Ramos (cell line): ENCODE data around the gene CBARP.

Source experiments
- in situ Hi-C: fragments of 300-500 bp; cut with MboI; formaldehyde crosslinking; loops from one replicate; pipeline ENCODE4 v1.14.3; 2022; ENCODE audit warnings: low sequenced_read_pairs; ENCODE audit not compliant: unreplicated experiment

CBARP gene

GRCh38 chr19:1266129-1266915 is 28.5 kb upstream of the CBARP start:
- in situ Hi-C loops = no loop called here

- in situ Hi-C loops = no loop called here
These were observed 27.9 kb upstream of the CBARP start for GRCh38 chr19:1265615-1266128.

GRCh38 chr19:1264801-1265614 is 27.2 kb upstream of the CBARP start:
- in situ Hi-C loops = no loop called here

- in situ Hi-C loops = no loop called here
These were observed 25.4 kb upstream of the CBARP start for GRCh38 chr19:1263188-1263587.

GRCh38 chr19:1262623-1263123 is 24.9 kb upstream of the CBARP start:
- in situ Hi-C loops = no loop called here

- in situ Hi-C loops = no loop called here
These were observed 24.2 kb upstream of the CBARP start for GRCh38 chr19:1261798-1262622.

- in situ Hi-C loops = no loop called here
These were observed 23.7 kb upstream of the CBARP start for GRCh38 chr19:1261538-1261797.

GRCh38 chr19:1260749-1261537 is 23.1 kb upstream of the CBARP start:
- in situ Hi-C loops = no loop called here

GRCh38 chr19:1259876-1260748 is 22.3 kb upstream of the CBARP start:
- in situ Hi-C loops = no loop called here

- in situ Hi-C loops = no loop called here
These were observed 21.5 kb upstream of the CBARP start for GRCh38 chr19:1259206-1259875.

GRCh38 chr19:1258707-1259205 is 21.0 kb upstream of the CBARP start:
- in situ Hi-C loops = no loop called here

GRCh38 chr19:1258163-1258492 is 20.3 kb upstream of the CBARP start:
- in situ Hi-C loops = no loop called here

GRCh38 chr19:1257475-1258162 is 19.8 kb upstream of the CBARP start:
- in situ Hi-C loops = no loop called here

- in situ Hi-C loops = no loop called here
These were observed 19.1 kb upstream of the CBARP start for GRCh38 chr19:1256646-1257474.

- in situ Hi-C loops = no loop called here
These were observed 17.7 kb upstream of the CBARP start for GRCh38 chr19:1255186-1256161.
